NOMO-1 treated with dmso at 0.1 percent for 144 hours (cell line): Measurements from ENCODE around the gene MTG2.

ENCODE experiments used
- DNase-seq: peaks from one replicate; lab custom pipeline; 2025; ENCODE audit not compliant: unreplicated experiment; lab: John Stamatoyannopoulos, UW

MTG2 gene

GRCh38 chr20:62183426-62184142, 756 bp downstream of the MTG2 start:
- DNase-seq: no peak

- DNase-seq: no peak
Measured at GRCh38 chr20:62186096-62186426, 3.2 kb downstream of the MTG2 start.

- DNase-seq: no peak
Measured at GRCh38 chr20:62186887-62187866, 4.3 kb downstream of the MTG2 start.

- DNase-seq: no peak
Measured at GRCh38 chr20:62190639-62191411, 8.0 kb downstream of the MTG2 start.

GRCh38 chr20:62191781-62192559, 9.1 kb downstream of the MTG2 start:
- no peak for DNase-seq

- no peak for DNase-seq
Measured at GRCh38 chr20:62192635-62193034, 9.8 kb downstream of the MTG2 start.

GRCh38 chr20:62193079-62194025, 10.5 kb downstream of the MTG2 start:
- DNase-seq: no peak

GRCh38 chr20:62195075-62195405, 12.2 kb downstream of the MTG2 start:
- DNase-seq: no peak

- no peak for DNase-seq
Measured at GRCh38 chr20:62195736-62196135, 12.9 kb downstream of the MTG2 start.

- DNase-seq: no peak
Measured at GRCh38 chr20:62196286-62196685, 13.5 kb downstream of the MTG2 start.

- no peak for DNase-seq
Measured at GRCh38 chr20:62197311-62197710, 14.5 kb downstream of the MTG2 start.

- no peak for DNase-seq
Measured at GRCh38 chr20:62197801-62198200, 15.0 kb downstream of the MTG2 start.

- DNase-seq: no peak
Measured at GRCh38 chr20:62198496-62198895, 15.7 kb downstream of the MTG2 start.

- DNase-seq: no peak
Measured at GRCh38 chr20:62198931-62199330, 16.1 kb downstream of the MTG2 start.

GRCh38 chr20:62200491-62201172, 17.8 kb downstream of the MTG2 start:
- DNase-seq: no peak

- no peak for DNase-seq
Measured at GRCh38 chr20:62201173-62202082, 18.6 kb downstream of the MTG2 start.

- no peak for DNase-seq
Measured at GRCh38 chr20:62202083-62202395, 19.2 kb downstream of the MTG2 start.

- no peak for DNase-seq
Measured at GRCh38 chr20:62202676-62203377, 20.0 kb downstream of the MTG2 start.
